Glomerular endothelial cell (primary cell): ENCODE data around the gene LARGE1. TPM values are rescaled to one million over a fixed set of nuclear protein-coding genes. Genes with fewer than 3 reads are reported as not detected.

Experiments
- DNase-seq: peaks from one replicate; pipeline ENCODE4 v3.0.0-alpha.2; 2011; ENCODE audit warnings: low read depth, low spot score; ENCODE audit errors: extremely low read depth
- total RNA-seq: library from RNA; depleted of rRNA; stranded (reverse); fragments of >200 nt; gene quantifications from 2 replicates; pipeline ENCODE4 v1.2.3, GENCODE V29; 2015

LARGE1 gene
- total RNA-seq, 1 donor from 2014 or later = 18.2 TPM

DNA sequence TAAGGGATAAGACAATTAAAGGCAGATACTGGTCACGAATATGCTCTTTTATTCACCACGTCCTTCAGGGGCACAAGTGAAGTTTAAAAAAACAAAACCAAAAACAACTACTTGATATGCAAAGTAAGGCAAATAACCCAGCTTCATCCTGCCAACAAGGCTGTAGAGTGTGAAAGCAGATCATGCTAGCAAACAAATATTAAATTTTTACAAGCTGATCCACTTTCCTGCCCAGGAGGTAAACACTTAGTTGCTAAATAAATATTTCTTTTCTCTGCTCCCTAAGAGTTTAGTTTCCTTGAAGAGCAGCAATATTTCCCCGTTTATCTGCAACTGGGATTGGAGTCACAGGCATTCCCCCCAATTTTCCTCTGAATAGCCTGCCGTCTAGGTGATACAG is 300.2 kb downstream of the LARGE1 start:
- DNase-seq = no peak

DNA sequence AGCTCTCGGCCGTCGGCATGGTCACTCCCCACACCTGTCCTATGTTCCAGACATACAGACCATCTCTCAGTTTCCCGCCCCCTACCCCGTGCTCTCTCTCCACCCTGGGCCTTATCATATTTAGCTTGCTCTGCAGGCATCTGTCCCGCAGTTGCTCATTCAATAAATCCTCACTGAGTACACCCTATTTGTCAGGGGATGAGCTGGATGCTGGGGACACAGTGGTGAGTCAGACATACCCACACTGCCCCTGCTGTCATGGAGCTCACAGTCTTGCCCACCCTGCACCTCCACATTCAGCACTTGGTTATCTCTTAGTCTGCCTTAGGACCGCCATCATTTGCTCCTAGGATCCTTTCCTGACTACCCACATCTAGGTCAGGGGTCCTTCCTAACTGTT is 313.8 kb downstream of the LARGE1 start:
- DNase-seq = no peak

DNA sequence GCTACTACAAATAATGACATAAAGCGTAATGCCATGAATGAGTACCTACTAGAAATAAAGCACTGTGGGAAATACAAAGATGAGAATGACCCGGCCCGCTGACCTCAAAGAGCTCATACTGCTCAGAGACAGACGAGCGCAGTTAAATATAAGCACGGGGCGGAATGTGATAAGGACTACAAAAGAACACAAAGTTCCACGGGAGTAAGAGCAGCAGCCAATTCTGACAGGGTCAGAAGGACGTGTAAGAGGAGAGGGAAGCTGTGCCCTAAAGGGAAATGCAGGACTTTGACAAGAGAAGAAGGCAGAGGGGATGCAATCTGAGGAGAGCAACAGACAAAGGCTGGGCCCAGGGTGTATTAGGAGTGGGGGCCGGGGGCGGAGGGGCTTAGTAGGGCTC is 314.6 kb downstream of the LARGE1 start:
- no peak for DNase-seq

DNA sequence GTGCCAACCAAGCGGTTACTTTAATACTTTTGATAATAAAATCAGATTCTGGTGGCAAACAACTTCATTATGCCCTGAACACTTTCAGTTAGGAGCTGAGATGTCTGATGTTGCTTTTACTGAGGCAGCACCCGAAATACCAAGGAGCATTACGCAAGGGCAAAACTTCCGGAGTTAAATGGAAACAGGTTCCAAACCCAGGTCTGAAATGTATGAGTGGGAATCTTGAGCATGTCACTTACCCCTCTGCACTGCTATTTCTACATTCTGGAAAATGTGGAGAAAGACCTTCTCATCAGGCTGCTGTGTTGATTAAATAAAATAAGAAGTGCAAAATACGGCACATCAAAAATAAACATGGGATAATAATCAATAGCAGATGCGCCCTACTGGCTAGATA is 315.1 kb downstream of the LARGE1 start:
- DNase-seq = no peak

DNA sequence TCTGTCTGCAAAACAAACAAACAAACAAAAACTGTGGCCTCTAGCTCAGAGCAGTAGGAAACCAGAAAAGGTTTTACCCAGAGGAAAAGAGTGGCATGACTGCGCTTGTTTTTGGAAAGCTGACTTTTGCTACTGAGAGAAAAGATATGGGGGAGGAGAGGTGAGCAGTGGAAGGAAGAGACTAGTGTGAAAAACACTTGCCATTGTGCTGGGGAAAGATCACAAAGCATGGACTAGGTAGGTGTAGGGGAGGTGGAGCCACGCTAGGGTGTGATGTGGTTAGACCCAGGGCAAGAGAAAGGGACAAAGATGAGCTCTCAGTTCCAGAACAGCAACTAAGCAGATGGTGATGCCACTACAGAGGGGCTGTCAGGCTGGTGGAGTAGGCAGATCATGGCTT is 319.2 kb downstream of the LARGE1 start:
- no peak for DNase-seq

DNA sequence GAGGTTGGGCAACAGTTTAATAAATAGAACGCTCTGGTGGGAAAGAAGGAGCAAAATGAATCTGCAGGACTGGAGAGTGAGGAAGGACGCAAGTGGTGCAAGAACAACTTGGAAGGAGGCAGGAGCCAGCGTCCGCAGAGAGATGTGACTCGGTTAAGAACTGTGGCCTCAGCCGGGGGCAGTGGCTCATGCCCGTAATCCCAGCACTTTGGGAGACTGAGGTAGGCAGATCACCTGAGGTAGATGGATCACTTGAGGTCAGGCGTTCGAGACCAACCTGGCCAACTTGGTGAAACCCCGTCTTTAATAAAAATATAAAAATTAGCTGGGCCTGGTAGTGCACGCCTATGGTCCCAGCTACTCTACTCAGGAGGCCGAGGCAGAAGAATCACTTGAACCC is 319.7 kb downstream of the LARGE1 start:
- no peak for DNase-seq

DNA sequence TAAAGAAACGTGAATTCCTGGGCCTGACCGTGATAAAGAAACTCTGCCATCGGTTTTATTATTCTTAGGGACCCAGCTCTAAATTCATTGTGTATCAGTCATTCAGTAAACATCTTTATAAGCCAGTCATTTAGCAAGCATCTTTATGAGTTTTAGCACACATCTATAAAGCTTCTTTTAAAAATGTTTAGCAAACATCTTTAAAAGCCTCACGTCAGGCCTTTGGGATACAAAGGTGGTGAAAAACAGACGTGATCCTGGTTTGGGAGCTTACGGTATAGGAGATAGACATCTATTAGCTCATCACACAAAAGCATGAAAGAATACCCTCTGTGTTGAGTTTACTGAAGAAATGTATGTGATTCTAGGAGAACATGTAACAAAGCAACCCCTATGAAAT is 320.2 kb downstream of the LARGE1 start:
- DNase-seq = no peak

GRCh38 chr22:33599596-33599995 is 320.7 kb downstream of the LARGE1 start:
- DNase-seq = no peak

DNA sequence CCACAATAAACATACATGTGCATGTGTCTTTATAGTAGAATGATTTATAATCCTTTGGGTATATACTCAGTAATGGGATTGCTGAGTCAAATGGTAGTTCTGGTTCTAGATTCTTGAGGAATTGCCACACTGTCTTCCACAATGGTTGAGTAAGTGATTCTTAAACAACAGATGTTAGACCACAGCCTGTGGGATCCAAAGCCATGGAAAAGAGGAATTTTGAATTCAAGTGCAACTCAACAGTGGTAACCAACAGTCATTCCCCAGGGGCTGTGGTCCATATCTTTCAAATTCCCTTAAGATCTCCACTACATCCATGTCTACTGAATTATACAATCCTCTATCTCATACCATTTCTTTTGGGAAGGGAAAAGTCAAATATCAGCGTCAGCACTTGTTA is 321.5 kb downstream of the LARGE1 start:
- no peak for DNase-seq

DNA sequence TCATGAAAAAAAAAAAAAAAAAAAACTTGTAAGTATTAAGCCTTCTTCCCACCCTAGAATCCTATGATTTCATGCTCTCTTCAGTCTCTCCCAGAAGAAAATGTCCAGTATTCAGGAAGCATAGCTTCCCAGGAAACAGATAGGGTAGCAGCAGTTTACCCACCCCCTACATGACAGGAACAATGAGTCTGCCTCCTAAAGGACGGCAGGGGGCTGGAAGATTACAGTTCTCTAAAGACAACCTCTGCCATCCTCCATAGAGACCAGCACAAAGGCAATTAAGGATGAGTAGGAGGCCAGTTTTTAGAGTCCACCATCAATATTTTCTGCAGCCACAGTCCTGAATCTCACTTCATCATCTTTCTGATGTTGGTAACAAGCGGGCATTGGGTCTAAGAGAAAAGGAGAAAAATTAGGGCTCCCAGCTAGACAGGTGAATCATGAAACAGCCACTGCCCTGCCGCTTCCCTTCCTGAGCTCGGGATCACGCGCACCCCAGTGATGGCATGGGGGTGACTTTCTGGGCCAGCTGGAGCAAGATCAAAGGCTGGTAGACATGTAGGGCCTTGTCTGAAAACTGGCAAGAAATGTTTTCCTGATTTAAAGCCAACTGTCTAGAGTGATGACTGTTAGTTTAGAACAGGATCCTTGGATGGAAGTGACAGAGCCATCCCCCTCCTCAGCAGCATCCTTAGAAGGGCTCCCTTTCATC is 322.8 kb downstream of the LARGE1 start:
- no peak for DNase-seq

DNA sequence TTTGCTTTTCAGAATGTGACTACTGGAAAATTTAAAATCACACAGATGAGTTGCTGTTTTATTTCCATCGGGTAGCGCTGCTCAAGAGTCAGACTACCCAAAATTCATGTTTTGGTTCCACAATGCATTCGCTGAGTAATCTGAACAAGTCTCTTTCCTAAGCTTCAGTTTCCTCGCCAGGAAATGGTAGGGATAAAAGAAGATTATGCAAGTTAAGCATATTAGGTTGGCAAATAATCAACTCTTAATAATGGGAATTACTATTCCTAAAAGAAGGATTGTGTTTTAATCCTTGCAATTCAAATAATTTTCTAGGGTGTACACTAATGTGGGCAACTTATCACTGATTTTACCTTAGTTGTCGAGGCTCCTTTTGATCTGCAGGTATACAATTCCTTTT is 326.5 kb downstream of the LARGE1 start:
- DNase-seq = no peak

DNA sequence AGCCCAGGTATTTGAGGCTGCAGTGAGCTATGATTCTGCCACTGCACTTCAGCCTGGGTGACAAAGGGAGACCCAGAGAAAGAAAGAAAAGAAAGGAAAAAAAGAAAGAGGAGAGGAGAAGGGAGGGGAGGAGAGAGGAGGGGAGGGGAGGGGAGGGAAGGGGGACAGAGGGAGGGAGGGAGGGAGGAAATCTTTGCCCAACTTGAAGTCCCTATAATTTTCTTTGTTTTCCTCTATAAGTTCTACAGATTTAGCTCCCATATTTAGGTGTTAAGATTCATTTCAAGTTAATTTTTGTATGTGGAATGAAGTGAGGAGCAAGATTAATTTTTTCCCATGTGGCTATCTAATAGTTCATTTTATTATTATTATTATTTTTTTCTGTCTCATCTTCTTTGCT is 328.3 kb downstream of the LARGE1 start:
- no peak for DNase-seq

GRCh38 chr22:33589297-33589696 is 331.0 kb downstream of the LARGE1 start:
- DNase-seq = no peak

DNA sequence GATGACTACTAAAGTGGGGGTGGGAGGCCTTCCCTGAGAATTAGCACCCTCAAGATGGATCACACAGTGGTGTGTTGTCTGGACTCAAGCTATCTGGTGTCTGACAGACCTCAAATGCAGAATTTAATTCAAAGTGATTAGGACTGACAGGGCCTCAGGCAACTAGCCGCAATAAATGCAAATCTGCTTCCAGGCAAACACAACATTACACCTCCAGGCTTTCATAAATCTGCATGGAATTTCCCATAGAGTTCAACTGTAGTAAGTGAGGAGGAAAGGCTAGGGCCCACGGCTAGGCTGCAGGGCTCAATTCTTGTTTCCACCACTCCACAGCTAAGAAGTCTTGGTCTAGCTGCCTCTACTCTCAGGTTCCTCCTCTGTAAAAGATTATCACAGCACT is 331.4 kb downstream of the LARGE1 start:
- DNase-seq = no peak

DNA sequence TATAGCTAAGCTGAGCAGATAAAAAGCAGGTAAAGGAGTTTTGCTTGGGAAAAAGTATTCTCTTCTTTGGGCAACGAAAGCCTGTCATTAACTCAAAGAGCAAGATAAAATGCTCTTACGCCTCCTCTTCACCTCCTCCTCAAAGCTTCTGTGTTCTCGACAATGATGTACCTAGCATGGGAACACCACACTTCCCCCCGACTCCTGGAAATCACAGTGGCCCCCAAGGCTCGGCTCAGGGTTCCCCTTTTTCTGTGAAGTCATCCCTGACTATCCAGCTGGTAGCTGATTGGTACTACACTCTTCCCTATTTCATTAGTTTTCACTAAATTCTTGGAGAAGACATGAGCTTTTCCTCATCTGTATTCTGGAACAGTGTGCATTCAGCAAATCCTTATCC is 336.1 kb downstream of the LARGE1 start:
- DNase-seq = no peak

DNA sequence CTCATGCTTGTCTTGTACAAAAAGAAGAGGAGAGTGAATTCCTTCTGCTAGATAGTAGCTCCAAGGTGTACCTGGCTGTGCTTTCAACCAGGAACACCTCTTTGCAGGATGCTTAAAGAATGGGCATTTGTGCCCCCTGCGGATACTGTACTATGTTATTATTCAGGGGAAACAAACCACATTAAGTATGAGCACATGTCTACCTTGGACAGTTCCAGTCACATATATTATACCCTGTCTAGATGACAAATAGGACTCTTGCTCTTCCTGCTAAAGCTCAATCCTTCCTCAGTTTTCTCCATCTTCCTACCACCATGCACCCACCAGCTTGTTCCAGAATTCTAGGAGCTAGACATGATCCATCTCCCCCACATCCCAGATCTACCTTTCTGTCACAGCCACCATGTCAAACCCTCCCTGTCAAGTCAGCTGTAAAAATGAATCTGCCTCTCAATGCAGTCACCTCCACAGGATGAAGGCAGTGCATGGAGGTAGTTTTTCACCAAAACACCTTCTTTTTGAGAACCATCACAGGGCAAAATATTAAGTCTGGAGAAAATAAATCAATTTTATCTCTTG is 337.4 kb downstream of the LARGE1 start:
- DNase-seq = no peak

DNA sequence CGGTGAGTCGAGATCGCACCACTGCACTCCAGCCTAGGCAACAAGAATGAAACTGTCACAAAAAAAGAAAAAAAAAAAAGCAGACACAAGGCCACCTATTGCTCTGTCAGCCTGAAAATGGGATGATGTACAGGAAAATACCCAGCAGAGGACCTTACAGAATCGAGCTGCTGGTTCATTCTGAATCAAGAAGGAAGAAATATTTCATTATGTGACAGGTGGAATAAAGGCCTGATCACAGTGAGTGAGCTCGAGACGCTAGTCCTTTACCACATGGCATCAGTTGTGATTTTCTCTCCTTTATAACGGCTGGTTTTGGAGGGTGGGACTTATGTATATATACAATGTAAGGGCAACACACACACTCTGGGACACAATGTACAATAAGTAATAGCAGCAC is 340.0 kb downstream of the LARGE1 start:
- DNase-seq = no peak

- no peak for DNase-seq
These were observed 340.7 kb downstream of the LARGE1 start for GRCh38 chr22:33579448-33580093.

DNA sequence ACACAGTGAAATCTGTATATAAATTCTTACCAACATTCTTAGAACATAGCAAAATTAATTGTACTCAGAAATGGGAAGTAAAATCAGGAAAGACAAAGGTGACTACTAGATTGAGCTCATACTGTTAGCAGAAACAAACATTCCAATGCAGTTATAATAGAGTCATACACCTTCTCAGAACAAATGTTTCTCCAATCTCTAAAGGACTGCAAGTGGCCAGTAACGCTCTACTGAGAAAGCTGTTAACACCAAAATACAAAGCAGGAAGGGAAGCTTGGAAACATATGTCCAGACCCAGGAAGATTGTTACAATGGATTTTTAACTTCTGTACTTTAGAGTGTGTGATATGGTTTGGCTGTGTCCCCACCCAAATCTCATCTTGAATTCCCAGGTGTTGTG is 341.5 kb downstream of the LARGE1 start:
- no peak for DNase-seq

DNA sequence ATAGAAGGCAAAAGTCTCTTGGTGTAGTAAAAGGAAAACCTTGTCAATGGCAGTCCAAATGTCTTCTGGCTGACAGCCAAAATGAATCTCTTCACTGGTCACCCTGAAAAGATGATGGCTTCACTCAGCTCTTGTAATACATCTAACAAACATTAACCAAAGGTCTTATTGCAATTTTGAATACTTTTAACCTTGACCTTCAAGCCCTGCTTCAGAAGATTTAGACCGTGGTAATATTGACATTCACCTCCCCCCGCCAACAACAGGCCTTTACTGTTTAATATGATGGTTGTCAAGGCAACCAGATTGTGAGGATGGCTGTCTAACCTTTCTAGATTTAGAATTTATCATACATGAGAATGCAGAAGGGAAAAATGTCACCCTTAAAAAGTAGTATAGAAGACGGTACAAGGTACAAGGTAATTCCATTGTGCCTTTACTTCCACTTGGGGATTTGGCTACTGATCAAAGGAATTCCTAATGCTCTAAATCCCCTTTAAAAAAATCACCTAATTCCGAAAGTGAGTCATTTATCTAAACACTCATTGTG is 342.3 kb downstream of the LARGE1 start:
- no peak for DNase-seq

GRCh38 chr22:33576205-33576604 is 344.1 kb downstream of the LARGE1 start:
- no peak for DNase-seq

DNA sequence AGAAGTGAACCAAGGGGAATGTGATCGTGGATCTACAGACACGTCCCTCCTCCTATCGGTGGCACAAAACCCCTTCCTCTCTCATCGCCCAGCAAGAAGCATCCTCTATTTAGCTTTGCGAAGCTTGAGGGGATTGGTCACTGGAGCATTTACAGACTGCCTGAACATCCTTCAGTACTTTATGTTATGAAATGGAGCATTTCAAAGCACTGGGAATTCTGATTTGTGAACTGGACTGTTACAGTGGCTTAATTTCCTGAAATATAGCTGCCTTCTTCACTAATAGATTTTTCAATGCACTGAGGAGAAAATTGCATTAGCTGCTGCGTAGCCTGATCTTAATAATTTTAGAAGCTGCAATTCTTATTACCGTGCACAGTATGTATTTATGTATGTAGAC is 344.5 kb downstream of the LARGE1 start:
- DNase-seq = no peak
